NCI-H524 (cell line): Measurements from ENCODE around the gene DNAJC13.
"Not testable (repeated sequence)": the region's sequence is repeated elsewhere in the genome, so short reads cannot be mapped to it uniquely, and the experiment has no call there.

Experiments used
- DNase-seq, 2 experiments: peaks; one replicate each; lab custom pipeline; 2025; lab: John Stamatoyannopoulos, UW

Gene DNAJC13, protein sequence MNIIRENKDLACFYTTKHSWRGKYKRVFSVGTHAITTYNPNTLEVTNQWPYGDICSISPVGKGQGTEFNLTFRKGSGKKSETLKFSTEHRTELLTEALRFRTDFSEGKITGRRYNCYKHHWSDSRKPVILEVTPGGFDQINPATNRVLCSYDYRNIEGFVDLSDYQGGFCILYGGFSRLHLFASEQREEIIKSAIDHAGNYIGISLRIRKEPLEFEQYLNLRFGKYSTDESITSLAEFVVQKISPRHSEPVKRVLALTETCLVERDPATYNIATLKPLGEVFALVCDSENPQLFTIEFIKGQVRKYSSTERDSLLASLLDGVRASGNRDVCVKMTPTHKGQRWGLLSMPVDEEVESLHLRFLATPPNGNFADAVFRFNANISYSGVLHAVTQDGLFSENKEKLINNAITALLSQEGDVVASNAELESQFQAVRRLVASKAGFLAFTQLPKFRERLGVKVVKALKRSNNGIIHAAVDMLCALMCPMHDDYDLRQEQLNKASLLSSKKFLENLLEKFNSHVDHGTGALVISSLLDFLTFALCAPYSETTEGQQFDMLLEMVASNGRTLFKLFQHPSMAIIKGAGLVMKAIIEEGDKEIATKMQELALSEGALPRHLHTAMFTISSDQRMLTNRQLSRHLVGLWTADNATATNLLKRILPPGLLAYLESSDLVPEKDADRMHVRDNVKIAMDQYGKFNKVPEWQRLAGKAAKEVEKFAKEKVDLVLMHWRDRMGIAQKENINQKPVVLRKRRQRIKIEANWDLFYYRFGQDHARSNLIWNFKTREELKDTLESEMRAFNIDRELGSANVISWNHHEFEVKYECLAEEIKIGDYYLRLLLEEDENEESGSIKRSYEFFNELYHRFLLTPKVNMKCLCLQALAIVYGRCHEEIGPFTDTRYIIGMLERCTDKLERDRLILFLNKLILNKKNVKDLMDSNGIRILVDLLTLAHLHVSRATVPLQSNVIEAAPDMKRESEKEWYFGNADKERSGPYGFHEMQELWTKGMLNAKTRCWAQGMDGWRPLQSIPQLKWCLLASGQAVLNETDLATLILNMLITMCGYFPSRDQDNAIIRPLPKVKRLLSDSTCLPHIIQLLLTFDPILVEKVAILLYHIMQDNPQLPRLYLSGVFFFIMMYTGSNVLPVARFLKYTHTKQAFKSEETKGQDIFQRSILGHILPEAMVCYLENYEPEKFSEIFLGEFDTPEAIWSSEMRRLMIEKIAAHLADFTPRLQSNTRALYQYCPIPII (N-terminal part only)

GRCh38 chr3:132416807-132417694, at the start of gene DNAJC13:
TSS of gene DNAJC13 (plus strand) at chr3:132417502. CDS start at chr3:132434551, 17,049 bp downstream.
- peak; percentile 90 to 99 for DNase-seq

GRCh38 chr3:132368515-132368914, 48.8 kb upstream of the DNAJC13 start:
- no peak for DNase-seq

DNA sequence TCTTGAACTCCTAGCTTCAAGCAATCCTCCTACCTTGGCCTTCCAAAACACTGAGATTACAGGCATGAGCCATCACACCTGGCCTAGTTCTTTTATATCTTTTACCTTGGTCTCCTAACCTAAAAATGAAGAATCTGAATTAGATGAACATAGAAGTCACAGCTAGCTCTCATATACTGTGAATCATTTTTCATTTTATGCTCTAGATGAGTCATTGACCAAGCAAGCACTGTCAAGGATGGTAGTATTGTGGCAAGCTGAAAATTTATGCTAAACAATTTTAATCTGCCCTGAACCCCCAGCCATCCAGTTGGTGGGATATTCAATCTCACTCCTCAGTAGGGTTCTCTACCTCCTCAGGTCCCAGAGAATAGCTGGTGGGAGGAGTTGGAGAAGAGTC, 48.3 kb upstream of the DNAJC13 start:
- no peak for DNase-seq

- not testable (repeated sequence) for DNase-seq
These were observed 40.4 kb upstream of the DNAJC13 start for GRCh38 chr3:132376945-132377354.

- no peak for DNase-seq
These were observed 39.1 kb upstream of the DNAJC13 start for GRCh38 chr3:132378048-132378762.

DNA sequence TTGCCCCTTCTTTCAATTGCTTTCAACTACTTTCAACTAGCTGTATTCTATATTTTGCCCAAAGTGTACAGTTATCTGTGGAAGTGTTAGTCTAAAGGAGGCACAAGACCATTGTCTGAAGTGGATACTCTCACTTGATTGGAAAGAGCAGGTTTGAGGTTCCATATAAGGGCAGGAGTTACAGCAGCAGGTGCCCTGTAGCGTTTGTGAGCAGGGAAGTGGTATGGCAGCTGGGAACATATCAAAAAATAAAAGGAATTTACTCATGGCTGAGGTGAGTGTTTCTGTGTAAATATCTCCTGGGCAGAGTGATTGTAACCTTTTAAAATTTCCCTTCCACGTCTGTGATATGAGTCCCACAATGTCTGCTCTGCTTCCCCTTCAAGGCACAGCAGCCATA, 38.5 kb upstream of the DNAJC13 start:
- DNase-seq = no peak

GRCh38 chr3:132380920-132381319, 36.4 kb upstream of the DNAJC13 start:
- peak in 1 of 2 experiments; percentile 18 for DNase-seq

DNA sequence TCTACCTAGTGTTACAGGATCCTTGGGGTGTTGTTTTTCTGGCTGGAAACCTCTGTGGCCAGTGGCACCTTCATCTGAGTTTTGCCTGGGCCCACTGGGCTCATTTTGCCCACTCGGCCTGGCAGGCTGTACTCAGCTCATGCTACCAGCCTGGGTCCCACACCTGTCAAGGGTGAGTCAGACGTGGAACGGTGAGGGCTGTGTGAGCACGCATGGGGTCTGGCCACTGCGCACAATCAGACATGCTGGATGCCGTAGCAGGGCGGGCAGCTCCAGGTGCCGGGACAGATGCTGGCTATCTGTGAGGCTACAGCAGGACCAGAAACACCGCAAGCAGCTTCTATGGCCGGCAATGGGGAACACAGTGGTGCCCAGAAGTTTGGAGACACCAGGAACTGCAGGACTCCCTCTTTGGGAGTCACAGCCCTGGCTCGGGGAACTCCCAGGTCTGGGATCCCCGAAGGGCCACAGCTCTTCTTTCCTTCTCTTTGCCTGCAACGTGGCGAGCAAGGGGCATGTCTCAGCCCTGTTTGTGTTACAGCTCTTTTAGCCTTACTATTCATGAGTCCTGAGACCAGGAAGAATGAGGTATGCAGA, 35.9 kb upstream of the DNAJC13 start:
- DNase-seq = no peak

DNA sequence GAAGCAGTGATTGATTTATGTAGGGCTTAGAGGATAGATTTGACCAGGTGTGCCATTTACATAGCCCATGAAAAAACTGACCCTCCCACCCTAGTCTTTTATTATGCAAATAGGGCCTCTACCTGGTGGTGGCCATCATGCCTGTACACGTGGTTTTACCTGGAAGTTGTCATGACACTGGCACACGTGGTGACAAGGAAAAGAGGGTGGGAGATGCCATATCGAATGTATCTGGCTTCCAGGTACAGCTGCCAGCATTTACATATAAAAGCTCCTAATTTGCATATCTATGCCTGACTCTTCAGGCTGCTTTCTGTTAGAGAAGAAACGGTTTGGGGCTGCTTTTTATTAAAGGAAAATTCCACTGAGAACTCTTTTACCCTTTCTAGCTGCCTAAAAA, 35.0 kb upstream of the DNAJC13 start:
- DNase-seq = no peak

- no peak for DNase-seq
These were observed 34.6 kb upstream of the DNAJC13 start for GRCh38 chr3:132382688-132383194.

DNA sequence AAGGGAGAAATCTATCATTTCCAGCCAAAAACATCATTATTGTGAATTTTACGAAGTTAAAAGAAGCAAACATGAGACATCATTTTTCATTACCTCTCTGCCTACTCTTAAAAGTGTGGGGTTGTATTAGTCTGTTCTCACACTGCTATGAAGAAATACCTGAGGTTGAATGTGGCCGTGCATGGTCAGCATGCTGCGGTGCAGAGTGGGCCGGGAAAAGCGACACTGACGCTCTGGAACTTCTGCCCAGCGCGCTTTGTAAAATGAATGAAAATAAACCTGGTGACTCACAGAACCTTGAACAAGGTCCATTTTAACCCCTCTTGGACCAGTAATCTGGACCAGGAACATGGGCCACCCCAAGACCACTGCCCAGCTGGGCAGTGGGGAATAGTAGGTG, 31.0 kb upstream of the DNAJC13 start:
- no peak for DNase-seq

DNA sequence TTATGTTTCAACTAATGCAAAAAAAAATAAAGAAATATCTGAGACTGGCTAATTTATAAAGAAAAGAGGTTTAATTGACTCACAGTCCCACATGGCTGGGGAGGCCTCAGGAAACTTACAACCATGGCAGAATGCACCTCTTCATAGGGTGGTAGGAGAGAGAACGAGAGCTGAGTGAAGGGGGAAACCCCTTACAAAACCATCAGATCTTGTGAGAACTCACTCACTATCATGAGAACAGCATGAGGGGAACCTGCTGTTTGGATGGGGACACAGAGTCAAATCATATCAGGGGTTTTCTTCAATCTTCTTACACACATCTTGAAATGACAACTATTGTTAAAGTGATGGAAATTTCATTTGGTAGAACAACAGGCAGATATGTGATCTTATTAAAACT, 24.6 kb upstream of the DNAJC13 start:
- DNase-seq = not testable (repeated sequence)

- DNase-seq = peak; percentile 38 to 83
These were observed 23.0 kb upstream of the DNAJC13 start for GRCh38 chr3:132394320-132394719.

GRCh38 chr3:132395126-132395525, 22.2 kb upstream of the DNAJC13 start:
- no peak for DNase-seq

DNA sequence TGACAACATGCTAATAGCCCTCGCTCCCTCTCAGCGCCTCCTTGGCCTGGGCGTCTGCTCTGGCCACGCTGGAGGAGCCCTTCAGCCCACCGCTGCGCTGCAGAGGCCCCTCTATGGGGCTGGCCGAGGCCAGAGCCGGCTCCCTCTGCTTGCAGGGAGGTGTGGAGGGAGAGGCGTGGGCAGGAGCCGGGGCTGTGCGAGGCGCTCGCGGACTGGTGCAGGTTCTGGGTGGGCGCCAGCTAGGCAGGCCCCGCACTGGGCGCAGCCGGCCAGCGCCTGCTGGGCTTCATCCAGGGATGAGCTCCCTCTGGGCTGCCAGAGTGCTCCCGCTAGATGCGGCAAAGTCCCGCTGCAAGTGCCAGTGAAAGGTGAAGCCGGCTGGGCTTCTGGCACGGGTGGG, 21.0 kb upstream of the DNAJC13 start:
- no peak for DNase-seq

DNA sequence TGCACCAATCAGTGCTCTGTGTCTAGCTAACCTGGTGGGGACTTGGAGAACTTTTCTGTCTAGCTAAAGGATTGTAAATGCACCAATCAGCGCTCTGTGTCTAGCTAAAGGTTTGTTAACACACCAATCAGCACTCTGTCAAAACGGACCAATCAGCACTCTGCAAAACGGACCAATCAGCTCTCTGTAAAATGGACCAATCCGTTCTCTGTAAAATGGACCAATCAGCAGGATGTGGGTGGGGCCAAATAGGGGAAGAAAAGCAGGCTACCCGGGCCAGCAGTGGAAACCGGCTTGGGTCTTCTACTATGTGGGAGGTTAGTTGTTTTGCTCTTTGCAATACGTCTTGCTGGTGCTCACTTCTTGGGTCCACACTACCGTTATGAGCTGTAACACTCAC, 20.5 kb upstream of the DNAJC13 start:
- not testable (repeated sequence) for DNase-seq

- peak; percentile 42 to 71 for DNase-seq
These were observed 18.0 kb upstream of the DNAJC13 start for GRCh38 chr3:132399054-132399929.

DNA sequence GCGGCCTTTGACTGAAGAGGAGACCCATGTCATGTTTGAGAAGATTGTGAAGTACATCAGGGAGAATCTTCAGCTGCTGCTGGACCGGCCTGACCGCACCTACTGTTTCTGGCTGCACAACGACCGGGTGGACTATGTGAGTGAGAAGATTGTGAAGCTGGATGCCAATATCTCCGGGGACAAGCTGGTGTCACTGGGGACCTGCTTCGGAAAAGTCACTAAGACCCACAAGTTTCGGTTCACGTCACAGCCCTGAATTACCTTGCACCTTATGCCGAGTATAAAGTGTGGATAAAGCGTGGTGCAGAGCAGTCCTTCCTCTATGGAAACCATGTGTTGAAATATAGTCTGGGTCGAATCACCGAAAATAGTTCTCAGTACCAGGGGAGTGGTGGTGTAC, 16.0 kb upstream of the DNAJC13 start:
- DNase-seq = no peak

DNA sequence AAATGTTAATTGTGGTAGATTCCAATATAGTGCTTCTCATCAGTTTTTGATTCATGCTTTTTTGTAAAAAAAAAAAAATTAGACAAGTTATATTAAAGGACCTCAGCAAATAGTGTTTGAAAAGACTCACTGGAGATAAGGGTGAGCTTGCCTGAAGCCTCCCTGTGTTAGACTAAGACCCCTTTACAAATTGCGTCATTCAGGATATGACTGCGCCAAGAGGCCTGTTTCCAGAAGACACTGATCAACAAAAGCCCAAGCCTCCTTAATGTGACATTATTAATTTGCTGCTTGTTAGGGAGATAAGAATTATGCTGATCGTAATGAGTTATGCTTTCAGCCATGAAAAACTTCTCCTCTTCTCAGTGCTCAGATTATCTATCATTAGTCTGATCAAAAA, 13.0 kb upstream of the DNAJC13 start:
- DNase-seq = no peak
